GM12878 (cell line): Measurements from ENCODE around the gene ALAS1. TPM values are rescaled to one million over a fixed set of nuclear protein-coding genes. Genes with fewer than 3 reads are reported as not detected.
A peak's percentile ranks its signal among the peaks of the same experiment; 100 is the strongest.

Experiments
- BACH1 ChIP-seq: fragments of 450-650 bp; IDR thresholded peaks from 2 replicates; pipeline ENCODE4 v1.6.1; 2017; ENCODE audit warnings: mild to moderate bottlenecking, borderline replicate concordance
- BRCA1 ChIP-seq: IDR thresholded peaks from 2 replicates; pipeline ENCODE4 v1.6.1; 2011; ENCODE audit warnings: low read depth, low read length, improper control_type of control experiment
- CBFB ChIP-seq: IDR thresholded peaks from 2 replicates; pipeline ENCODE4 v1.6.1; 2016; ENCODE audit warnings: antibody characterized with exemption, low read depth
- CEBPB ChIP-seq, 2 experiments: fragments of 150-350 bp in 1 of 2; IDR thresholded peaks; 2 replicates each; pipeline ENCODE4 v1.6.1; 2012 to 2014; ENCODE audit warnings: low read depth in 2 of 2, low read length in 2 of 2, borderline replicate concordance in 1 of 2, inconsistent platforms in 1 of 2
- CHD4 ChIP-seq: fragments of 200-600 bp; sonication (generic); IDR thresholded peaks from 2 replicates; pipeline ENCODE4 v1.6.1; 2016; ENCODE audit warnings: mild to moderate bottlenecking
- CTCF ChIP-seq, 3 experiments: IDR thresholded peaks in 2 of 3; conservative IDR thresholded peaks in 1 of 3; 2 replicates each; pipeline ENCODE4 v1.5.1; 2011; ENCODE audit warnings: low read depth in 3 of 3, low read length in 3 of 3, mild to moderate bottlenecking in 3 of 3, control low read depth in 2 of 3, moderate library complexity in 2 of 3, inconsistent platforms in 1 of 3, mixed read lengths in 1 of 3; ENCODE audit not compliant: control insufficient read depth in 2 of 3, insufficient read depth in 1 of 3; ENCODE audit errors: extremely low read depth in 1 of 3
- FOXM1 ChIP-seq: IDR thresholded peaks from 2 replicates; pipeline ENCODE4 v1.6.1; 2012; ENCODE audit warnings: low read depth, mild to moderate bottlenecking, inconsistent platforms, low read length, moderate library complexity
- LARP7 ChIP-seq: fragments of 450-650 bp; IDR thresholded peaks from 2 replicates; pipeline ENCODE4 v1.6.1; 2017; ENCODE audit warnings: mild to moderate bottlenecking
- NBN ChIP-seq: fragments of 450-650 bp; IDR thresholded peaks from 2 replicates; pipeline ENCODE4 v1.6.1; 2016
- NR2C2 ChIP-seq: IDR thresholded peaks from 2 replicates; pipeline ENCODE4 v1.6.1; 2011; ENCODE audit warnings: borderline replicate concordance, low read depth; ENCODE audit not compliant: control insufficient read depth, insufficient read length
- NRF1 ChIP-seq: conservative IDR thresholded peaks from 2 replicates; pipeline ENCODE4 v1.6.1; 2011; ENCODE audit warnings: mild to moderate bottlenecking, low read depth, low read length, improper control_type of control experiment
- PAX8 ChIP-seq: fragments of 450-650 bp; IDR thresholded peaks from 2 replicates; pipeline ENCODE4 v1.6.1; 2017; ENCODE audit warnings: mild to moderate bottlenecking, moderate library complexity
- PML ChIP-seq: IDR thresholded peaks from 2 replicates; pipeline ENCODE4 v1.6.1; 2012; ENCODE audit warnings: low read length, inconsistent platforms
- SP1 ChIP-seq: IDR thresholded peaks from one replicate; pipeline ENCODE4 v1.6.1; 2011; ENCODE audit warnings: low read depth, low read length
- SUZ12 ChIP-seq: fragments of 200-600 bp; sonication (generic); IDR thresholded peaks from one replicate; pipeline ENCODE4 v1.6.1; 2018; ENCODE audit warnings: antibody characterized with exemption, mild to moderate bottlenecking; ENCODE audit not compliant: unreplicated experiment
- TCF7 ChIP-seq: IDR thresholded peaks from 2 replicates; pipeline ENCODE4 v1.6.1; 2014; ENCODE audit warnings: antibody characterized with exemption, borderline replicate concordance
- ZBED1 ChIP-seq: IDR thresholded peaks from 2 replicates; pipeline ENCODE4 v1.6.1; 2016; ENCODE audit warnings: borderline replicate concordance
- polyA plus RNA-seq, 11 experiments: library from polyadenylated mRNA; depleted of rRNA in 4 of 11; unstranded in 6 of 11; stranded (reverse) in 5 of 11; fragments of >200 nt; fragmentation: Nextera tagmentation in 4 of 11; fragmentation: Illumina TruSeq in 1 of 11; extraction: Ambion mirVana in 4 of 11; extraction: Trizol in 1 of 11; gene quantifications; 1 replicate in 1 of 11; 2 replicates in 10 of 11; pipeline versions ENCODE4 v1.2.1 to v1.2.3, GENCODE V29; 2011 to 2016; ENCODE audit warnings: inconsistent platforms in 2 of 11, missing spikeins in 2 of 11, low read depth in 1 of 11
- total RNA-seq, 4 experiments: library from RNA; depleted of rRNA in 3 of 4; stranded (reverse); fragments of >200 nt in 3 of 4; fragmentation: Illumina TruSeq in 1 of 4; extraction: Trizol in 1 of 4; gene quantifications; 2 replicates each; pipeline versions ENCODE4 v1.2.1 to v1.2.3, GENCODE V29; 2013 to 2021
- TF ChIP-seq, protein P1 (sequence below): IDR thresholded peaks from 2 replicates; pipeline ENCODE4 v1.6.1; 2012; ENCODE audit warnings: mild to moderate bottlenecking, low read depth, low read length
- TF ChIP-seq, protein P2 (sequence below): fragments of 450-650 bp; IDR thresholded peaks from 2 replicates; pipeline ENCODE4 v1.6.1; 2017; ENCODE audit warnings: mild to moderate bottlenecking
- TF ChIP-seq, protein P3 (sequence below): fragments of 450-650 bp; IDR thresholded peaks from 2 replicates; pipeline ENCODE4 v1.6.1; 2018; ENCODE audit warnings: mild to moderate bottlenecking, low read depth, moderate library complexity; ENCODE audit not compliant: partially characterized antibody

ALAS1 gene
- total and polyA plus RNA-seq, 10 of the 15 experiments (the other 5 are each of a cell fraction or from before 2014, with no cell fraction given) = 69.9 to 115 (median 94.1) TPM

DNA sequence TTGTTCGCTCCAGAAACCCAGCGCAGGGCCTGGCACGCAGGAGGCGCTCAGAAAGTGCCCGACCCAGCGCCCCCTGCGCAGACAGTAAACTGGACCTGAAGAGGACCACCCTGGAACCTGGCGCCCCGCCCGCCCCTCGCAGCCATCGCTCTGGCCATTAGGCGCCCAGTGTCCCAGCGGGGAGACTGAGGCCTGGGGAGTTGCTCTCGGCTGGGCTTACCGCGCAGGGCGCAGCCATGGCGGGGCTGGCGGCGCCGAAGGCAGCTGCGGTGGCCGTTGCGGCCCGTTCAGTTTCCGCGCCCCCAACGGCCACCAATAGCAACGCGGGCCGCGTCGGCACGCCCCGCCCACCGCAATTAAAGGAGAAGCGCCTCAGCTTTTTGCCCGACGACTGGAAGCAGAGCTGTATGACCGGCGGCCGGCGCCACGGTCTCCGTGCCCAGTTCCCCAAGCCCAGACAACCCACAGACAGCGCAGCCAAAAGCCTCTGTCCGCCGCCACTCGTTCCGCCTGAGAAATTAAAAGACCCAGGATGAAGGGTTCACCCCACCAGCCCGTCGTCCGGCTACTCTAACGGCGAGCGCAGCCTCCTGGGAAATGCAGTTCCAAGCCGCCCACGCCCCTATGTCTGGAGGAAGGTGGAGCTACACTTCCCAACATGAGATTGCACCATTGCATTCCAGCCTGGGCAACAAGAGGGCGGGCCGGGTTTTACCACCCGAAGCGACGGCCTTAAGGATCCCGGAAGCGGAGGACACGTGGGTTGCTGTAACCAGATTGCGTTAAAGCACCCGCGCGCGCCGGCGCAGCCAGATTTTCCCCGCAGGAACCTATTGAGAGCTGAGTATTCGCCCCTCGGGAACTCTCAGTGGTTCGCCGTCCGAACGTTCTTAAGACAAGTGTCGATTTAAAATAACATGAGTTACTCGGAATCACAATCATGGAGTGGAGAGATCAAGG is 43.5 kb upstream of the ALAS1 start, which contains the start of gene POC1A (continued):
- TF ChIP-seq CTCF (IDR thresholded peaks at IDR 0.05 in 2 of 3, conservative IDR thresholded peaks at IDR 0.05 in 1 of 3; ENCODE audit: control insufficient read depth in 2 of 3, extremely low read depth in 1 of 3, insufficient read depth in 1 of 3, low read depth in 3 of 3, low read length in 3 of 3) = no peak
- no peak for TF ChIP-seq PAX8
- peak; percentile 83; the same call in 1 of the 2 replicates for TF ChIP-seq PML
- peak; percentile 50; the same call in 1 of the 2 replicates for TF ChIP-seq NBN
- TF ChIP-seq, protein P1, sequence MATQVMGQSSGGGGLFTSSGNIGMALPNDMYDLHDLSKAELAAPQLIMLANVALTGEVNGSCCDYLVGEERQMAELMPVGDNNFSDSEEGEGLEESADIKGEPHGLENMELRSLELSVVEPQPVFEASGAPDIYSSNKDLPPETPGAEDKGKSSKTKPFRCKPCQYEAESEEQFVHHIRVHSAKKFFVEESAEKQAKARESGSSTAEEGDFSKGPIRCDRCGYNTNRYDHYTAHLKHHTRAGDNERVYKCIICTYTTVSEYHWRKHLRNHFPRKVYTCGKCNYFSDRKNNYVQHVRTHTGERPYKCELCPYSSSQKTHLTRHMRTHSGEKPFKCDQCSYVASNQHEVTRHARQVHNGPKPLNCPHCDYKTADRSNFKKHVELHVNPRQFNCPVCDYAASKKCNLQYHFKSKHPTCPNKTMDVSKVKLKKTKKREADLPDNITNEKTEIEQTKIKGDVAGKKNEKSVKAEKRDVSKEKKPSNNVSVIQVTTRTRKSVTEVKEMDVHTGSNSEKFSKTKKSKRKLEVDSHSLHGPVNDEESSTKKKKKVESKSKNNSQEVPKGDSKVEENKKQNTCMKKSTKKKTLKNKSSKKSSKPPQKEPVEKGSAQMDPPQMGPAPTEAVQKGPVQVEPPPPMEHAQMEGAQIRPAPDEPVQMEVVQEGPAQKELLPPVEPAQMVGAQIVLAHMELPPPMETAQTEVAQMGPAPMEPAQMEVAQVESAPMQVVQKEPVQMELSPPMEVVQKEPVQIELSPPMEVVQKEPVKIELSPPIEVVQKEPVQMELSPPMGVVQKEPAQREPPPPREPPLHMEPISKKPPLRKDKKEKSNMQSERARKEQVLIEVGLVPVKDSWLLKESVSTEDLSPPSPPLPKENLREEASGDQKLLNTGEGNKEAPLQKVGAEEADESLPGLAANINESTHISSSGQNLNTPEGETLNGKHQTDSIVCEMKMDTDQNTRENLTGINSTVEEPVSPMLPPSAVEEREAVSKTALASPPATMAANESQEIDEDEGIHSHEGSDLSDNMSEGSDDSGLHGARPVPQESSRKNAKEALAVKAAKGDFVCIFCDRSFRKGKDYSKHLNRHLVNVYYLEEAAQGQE = no peak
- no peak for TF ChIP-seq CHD4
- no peak for TF ChIP-seq ZBED1
- TF ChIP-seq, protein P2, sequence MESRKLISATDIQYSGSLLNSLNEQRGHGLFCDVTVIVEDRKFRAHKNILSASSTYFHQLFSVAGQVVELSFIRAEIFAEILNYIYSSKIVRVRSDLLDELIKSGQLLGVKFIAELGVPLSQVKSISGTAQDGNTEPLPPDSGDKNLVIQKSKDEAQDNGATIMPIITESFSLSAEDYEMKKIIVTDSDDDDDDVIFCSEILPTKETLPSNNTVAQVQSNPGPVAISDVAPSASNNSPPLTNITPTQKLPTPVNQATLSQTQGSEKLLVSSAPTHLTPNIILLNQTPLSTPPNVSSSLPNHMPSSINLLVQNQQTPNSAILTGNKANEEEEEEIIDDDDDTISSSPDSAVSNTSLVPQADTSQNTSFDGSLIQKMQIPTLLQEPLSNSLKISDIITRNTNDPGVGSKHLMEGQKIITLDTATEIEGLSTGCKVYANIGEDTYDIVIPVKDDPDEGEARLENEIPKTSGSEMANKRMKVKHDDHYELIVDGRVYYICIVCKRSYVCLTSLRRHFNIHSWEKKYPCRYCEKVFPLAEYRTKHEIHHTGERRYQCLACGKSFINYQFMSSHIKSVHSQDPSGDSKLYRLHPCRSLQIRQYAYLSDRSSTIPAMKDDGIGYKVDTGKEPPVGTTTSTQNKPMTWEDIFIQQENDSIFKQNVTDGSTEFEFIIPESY = no peak
- TF ChIP-seq CEBPB (IDR thresholded peaks at IDR 0.05; ENCODE audit: borderline replicate concordance in 1 of 2, low read depth in 2 of 2, low read length in 2 of 2) = no peak; a peak in 1 of 4 replicates
- TF ChIP-seq LARP7 = peak; percentile 71; the same call in 1 of the 2 replicates
- TF ChIP-seq BACH1 = no peak
- peak; percentile 90 for TF ChIP-seq SP1
- TF ChIP-seq SUZ12 = no peak
- no peak for TF ChIP-seq BRCA1
- TF ChIP-seq FOXM1 = no peak
- no peak for TF ChIP-seq NR2C2
- TF ChIP-seq NRF1 = peak; percentile 58
- TF ChIP-seq TCF7 = no peak
- TF ChIP-seq, protein P3, sequence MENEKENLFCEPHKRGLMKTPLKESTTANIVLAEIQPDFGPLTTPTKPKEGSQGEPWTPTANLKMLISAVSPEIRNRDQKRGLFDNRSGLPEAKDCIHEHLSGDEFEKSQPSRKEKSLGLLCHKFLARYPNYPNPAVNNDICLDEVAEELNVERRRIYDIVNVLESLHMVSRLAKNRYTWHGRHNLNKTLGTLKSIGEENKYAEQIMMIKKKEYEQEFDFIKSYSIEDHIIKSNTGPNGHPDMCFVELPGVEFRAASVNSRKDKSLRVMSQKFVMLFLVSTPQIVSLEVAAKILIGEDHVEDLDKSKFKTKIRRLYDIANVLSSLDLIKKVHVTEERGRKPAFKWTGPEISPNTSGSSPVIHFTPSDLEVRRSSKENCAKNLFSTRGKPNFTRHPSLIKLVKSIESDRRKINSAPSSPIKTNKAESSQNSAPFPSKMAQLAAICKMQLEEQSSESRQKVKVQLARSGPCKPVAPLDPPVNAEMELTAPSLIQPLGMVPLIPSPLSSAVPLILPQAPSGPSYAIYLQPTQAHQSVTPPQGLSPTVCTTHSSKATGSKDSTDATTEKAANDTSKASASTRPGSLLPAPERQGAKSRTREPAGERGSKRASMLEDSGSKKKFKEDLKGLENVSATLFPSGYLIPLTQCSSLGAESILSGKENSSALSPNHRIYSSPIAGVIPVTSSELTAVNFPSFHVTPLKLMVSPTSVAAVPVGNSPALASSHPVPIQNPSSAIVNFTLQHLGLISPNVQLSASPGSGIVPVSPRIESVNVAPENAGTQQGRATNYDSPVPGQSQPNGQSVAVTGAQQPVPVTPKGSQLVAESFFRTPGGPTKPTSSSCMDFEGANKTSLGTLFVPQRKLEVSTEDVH = no peak
- TF ChIP-seq CBFB = peak; percentile 63; the same call in 1 of the 2 replicates
